ENCODE data around the gene LY9.

Gene LY9

GRCh38 chr1:160814316-160814715 lies 18.3 kb downstream of the LY9 start:
- no peak overlapping the region for H3K4me3 ChIP-seq (ENCODE audit: low read depth, low read length)
- ChIA-PET CTCF (no interaction called here), POLR2A (no interaction called here)
- TF ChIP-seq, protein P1, sequence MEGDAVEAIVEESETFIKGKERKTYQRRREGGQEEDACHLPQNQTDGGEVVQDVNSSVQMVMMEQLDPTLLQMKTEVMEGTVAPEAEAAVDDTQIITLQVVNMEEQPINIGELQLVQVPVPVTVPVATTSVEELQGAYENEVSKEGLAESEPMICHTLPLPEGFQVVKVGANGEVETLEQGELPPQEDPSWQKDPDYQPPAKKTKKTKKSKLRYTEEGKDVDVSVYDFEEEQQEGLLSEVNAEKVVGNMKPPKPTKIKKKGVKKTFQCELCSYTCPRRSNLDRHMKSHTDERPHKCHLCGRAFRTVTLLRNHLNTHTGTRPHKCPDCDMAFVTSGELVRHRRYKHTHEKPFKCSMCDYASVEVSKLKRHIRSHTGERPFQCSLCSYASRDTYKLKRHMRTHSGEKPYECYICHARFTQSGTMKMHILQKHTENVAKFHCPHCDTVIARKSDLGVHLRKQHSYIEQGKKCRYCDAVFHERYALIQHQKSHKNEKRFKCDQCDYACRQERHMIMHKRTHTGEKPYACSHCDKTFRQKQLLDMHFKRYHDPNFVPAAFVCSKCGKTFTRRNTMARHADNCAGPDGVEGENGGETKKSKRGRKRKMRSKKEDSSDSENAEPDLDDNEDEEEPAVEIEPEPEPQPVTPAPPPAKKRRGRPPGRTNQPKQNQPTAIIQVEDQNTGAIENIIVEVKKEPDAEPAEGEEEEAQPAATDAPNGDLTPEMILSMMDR (IDR thresholded peaks at IDR 0.05; ENCODE audit: insufficient read depth, low read length, missing control alignments), result no peak
- no peak for DNase-seq (ENCODE audit: low read depth, low spot score)

- CTCF ChIA-PET, result no interaction called here
- TF ChIP-seq, protein P1 (IDR thresholded peaks at IDR 0.05; ENCODE audit: insufficient read depth, low read length, missing control alignments), result no peak
- H3K4me3 ChIP-seq (ENCODE audit: low read depth, low read length), result no peak overlapping the region
- no peak for DNase-seq (ENCODE audit: low read depth, low spot score)
- POLR2A ChIA-PET, result no interaction called here
Observed at GRCh38 chr1:160814856-160815255, 18.9 kb downstream of the LY9 start.

DNA sequence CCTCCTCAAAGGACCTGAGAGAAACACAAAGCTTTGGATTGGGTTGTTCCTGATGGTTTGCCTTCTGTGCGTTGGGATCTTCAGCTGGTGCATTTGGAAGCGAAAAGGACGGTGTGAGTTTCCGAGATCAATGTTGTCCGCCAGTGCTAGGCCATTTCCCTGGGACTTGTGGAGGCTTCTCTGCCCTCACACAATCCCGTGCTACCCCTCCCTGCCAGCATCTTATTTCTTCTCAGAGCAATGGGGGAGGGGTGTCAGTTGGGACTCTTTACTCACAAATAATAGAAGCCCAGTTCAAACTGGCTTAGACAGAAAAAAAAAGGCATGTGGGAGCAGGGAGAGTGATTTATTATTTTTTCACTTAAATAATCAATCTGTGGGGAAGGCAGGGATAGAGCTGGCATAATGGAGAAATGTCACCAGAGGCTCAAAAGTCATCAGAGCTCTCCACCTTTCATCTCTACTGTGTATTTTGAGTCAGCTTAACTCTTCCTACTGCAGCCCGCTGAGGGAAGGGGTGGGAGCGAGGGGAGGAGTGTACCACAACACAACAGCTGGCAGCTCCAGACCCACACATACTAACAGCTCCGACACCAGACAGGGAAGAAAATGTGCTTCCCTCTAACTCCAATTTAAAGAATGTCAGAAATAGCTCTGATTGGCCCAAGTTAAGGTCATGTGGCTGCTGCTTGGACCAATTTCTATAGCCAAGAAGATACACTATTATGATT lies 22.4 kb downstream of the LY9 start:
- no peak overlapping the region for H3K4me3 ChIP-seq (ENCODE audit: low read depth, low read length)
- CTCF ChIA-PET, result interaction anchor here (0.6 kb wide), 1 partner anchor 17 kb away, joined by 3 read pairs; no protein-coding TSS in a partner anchor
- DNase-seq (ENCODE audit: low read depth, low spot score), result no peak
- POLR2A ChIA-PET, result no interaction called here
- TF ChIP-seq, protein P1 (IDR thresholded peaks at IDR 0.05; ENCODE audit: insufficient read depth, low read length, missing control alignments), result no peak

DNA sequence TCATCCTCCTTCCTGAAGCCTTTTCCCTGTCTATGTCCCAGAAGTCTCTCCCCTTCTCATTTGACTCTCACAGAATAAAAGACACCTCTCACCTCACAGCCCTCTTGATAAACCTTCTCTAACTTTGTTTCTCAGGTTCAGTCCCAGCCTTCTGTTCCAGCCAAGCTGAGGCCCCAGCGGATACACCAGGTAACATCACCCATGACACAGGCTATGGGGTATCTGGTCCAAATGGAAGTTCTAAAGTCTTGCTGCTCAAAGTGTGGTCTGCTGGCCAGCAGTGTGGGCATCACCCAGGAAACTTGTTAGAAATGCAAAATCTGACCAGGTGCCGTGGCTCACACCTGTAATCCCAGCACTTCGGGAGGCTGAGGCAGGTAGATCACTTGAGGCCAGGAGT lies 23.2 kb downstream of the LY9 start:
- CTCF ChIA-PET, result no interaction called here
- TF ChIP-seq, protein P1 (IDR thresholded peaks at IDR 0.05; ENCODE audit: insufficient read depth, low read length, missing control alignments), result no peak
- POLR2A ChIA-PET, result no interaction called here
- H3K4me3 ChIP-seq (ENCODE audit: low read depth, low read length), result no peak overlapping the region
- DNase-seq (ENCODE audit: low read depth, low spot score), result no peak

GRCh38 chr1:160821627-160822026 lies 25.7 kb downstream of the LY9 start:
- H3K4me3 ChIP-seq (ENCODE audit: low read depth, low read length), result no peak overlapping the region
- TF ChIP-seq, protein P1 (IDR thresholded peaks at IDR 0.05; ENCODE audit: insufficient read depth, low read length, missing control alignments), result no peak
- CTCF ChIA-PET, result interaction anchor here (1.1 kb wide), 2 partner anchors 13 to 169 kb away, joined by 3 to 4 read pairs; no protein-coding TSS in a partner anchor
- POLR2A ChIA-PET, result no interaction called here
- DNase-seq (ENCODE audit: low read depth, low spot score), result no peak

DNA sequence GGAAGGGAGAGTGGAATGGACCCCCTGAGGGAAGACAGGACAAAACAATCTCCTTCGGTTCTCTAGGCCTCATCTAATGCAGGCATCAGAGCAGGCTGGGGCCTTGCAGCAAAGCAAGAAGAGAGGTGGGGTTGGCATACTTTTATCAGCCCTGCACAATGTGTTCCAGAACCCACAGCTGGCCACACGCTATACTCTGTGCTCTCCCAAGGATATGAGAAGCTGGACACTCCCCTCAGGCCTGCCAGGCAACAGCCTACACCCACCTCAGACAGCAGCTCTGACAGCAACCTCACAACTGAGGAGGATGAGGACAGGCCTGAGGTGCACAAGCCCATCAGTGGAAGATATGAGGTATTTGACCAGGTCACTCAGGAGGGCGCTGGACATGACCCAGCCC lies 27.3 kb downstream of the LY9 start:
- CTCF ChIA-PET, result interaction anchor here (1.9 kb wide), 1 partner anchor 12 kb away, joined by 5 read pairs; no protein-coding TSS in a partner anchor
- H3K4me3 ChIP-seq (ENCODE audit: low read depth, low read length), result no peak overlapping the region
- TF ChIP-seq, protein P1 (IDR thresholded peaks at IDR 0.05; ENCODE audit: insufficient read depth, low read length, missing control alignments), result no peak
- DNase-seq (ENCODE audit: low read depth, low spot score), result no peak
- POLR2A ChIA-PET, result no interaction called here

Measured in AG04449 (cell line).